GM23338 (cell line): ENCODE measurements around the gene MAD1L1.

Experiments used
- CTCF ChIP-seq, 2 experiments: fragments of 200-600 bp in 1 of 2; sonication (generic) in 1 of 2; conservative IDR thresholded peaks; 2 replicates each; pipeline versions ENCODE4 v1.5.1 to v1.6.1; 2016 to 2017; ENCODE audit warnings: antibody characterized with exemption in 2 of 2, low read depth in 2 of 2, mild to moderate bottlenecking in 2 of 2, moderate library complexity in 1 of 2
- EZH2 ChIP-seq: fragments of 200-600 bp; sonication (generic); IDR thresholded peaks from one replicate; pipeline ENCODE4 v1.8.0; 2017; ENCODE audit warnings: antibody characterized with exemption, mild to moderate bottlenecking, low read depth; ENCODE audit not compliant: unreplicated experiment
- EZH2phosphoT487 ChIP-seq: fragments of 200-600 bp; sonication (generic); IDR thresholded peaks from one replicate; pipeline ENCODE4 v1.8.1; 2018; ENCODE audit warnings: antibody characterized with exemption; ENCODE audit not compliant: unreplicated experiment
- POLR2AphosphoS5 ChIP-seq: IDR thresholded peaks from 2 replicates; pipeline ENCODE4 v1.6.1; 2016; ENCODE audit warnings: antibody characterized with exemption, low read depth
- REST ChIP-seq: IDR thresholded peaks from one replicate; pipeline ENCODE4 v1.6.1; 2018; ENCODE audit warnings: antibody characterized with exemption; ENCODE audit not compliant: unreplicated experiment

GRCh38 chr7:2084331-2084730 lies 148.4 kb downstream of the MAD1L1 start:
- no peak for TF ChIP-seq CTCF (conservative IDR thresholded peaks at IDR 0.05; ENCODE audit: low read depth in 2 of 2)
- TF ChIP-seq EZH2: no peak
- TF ChIP-seq POLR2AphosphoS5: no peak
- no peak for TF ChIP-seq REST
- no peak for TF ChIP-seq EZH2phosphoT487
